GM12872 (cell line): ENCODE measurements around the gene ADAMTS12.

ENCODE experiments used
- TF ChIP-seq, protein P1 (sequence below): IDR thresholded peaks from 3 replicates; pipeline ENCODE4 v1.5.1; 2011; ENCODE audit warnings: low read depth, mild to moderate bottlenecking, low read length, moderate library complexity; ENCODE audit not compliant: insufficient read depth

ADAMTS12 gene

DNA sequence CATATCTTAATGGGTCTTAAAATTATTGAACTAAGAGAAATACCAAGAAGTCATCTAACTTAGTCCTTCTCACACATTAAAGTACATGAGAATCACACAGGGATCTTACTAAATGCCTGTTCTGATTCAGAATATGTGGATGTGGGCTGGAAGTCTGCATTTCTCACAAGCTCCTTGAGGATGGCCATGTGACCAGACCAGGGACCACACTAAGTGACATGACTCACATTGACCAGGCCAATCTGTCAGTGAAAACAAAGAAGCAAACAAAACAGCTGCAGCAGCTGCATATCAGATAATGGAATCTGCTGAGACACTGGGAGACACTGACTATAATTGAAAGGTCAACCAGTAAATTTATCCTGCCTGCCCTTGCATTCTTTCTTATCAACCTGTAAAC is 110.5 kb downstream of the ADAMTS12 start:
- TF ChIP-seq, protein P1, sequence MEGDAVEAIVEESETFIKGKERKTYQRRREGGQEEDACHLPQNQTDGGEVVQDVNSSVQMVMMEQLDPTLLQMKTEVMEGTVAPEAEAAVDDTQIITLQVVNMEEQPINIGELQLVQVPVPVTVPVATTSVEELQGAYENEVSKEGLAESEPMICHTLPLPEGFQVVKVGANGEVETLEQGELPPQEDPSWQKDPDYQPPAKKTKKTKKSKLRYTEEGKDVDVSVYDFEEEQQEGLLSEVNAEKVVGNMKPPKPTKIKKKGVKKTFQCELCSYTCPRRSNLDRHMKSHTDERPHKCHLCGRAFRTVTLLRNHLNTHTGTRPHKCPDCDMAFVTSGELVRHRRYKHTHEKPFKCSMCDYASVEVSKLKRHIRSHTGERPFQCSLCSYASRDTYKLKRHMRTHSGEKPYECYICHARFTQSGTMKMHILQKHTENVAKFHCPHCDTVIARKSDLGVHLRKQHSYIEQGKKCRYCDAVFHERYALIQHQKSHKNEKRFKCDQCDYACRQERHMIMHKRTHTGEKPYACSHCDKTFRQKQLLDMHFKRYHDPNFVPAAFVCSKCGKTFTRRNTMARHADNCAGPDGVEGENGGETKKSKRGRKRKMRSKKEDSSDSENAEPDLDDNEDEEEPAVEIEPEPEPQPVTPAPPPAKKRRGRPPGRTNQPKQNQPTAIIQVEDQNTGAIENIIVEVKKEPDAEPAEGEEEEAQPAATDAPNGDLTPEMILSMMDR: no peak

DNA sequence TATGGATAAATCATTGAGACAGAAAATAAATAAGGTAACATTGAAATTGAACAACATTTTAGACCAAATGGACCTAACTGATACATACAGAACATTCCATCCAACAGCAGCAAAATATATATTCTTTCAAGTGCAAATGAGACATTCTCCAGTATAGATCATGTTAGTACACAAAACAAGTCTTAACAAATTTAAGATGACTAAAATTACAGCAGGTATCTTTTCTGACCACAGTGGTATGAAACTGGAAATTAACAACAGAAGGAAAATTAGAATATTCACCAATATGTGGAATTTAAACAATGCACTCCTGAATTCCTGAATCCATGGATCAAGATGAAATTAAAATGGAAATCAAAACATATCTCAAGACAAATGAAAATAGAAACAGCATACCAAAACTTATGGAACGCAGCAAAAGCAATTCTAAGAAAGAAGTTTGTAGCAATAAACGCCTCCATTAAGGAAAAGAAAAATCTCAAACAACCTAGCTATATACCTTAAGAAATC is 115.6 kb downstream of the ADAMTS12 start:
- TF ChIP-seq, protein P1: no peak

- TF ChIP-seq, protein P1: no peak
Observed at GRCh38 chr5:33774341-33774740, 117.4 kb downstream of the ADAMTS12 start.

DNA sequence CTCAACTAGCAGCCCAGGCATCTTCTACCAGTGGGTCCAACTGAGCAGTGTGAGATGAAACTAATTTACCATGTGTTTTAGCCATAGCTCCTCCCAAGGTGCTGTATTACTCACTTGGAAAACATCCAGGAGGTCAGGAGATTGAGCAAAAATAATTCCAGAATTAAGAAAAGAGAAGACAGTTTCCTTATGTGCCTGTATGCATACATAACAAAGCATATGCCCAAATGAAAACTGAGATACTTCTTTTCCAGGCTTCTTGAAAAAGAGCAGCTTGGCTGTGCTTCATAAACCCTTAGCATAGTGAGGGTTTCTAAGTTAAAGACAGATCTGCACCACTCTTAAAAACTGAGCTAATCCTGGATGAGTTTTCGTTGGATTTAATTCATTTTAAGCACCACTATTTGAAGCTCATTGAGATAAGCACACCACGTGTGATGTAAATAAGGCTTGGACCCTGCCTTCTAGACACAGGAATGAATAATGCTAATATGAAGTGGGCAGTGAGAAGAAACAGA is 119.4 kb downstream of the ADAMTS12 start:
- TF ChIP-seq, protein P1: no peak

- TF ChIP-seq, protein P1: no peak
Observed at GRCh38 chr5:33769968-33770367, 121.8 kb downstream of the ADAMTS12 start.

- TF ChIP-seq, protein P1: no peak
Observed at GRCh38 chr5:33769196-33769595, 122.6 kb downstream of the ADAMTS12 start.

DNA sequence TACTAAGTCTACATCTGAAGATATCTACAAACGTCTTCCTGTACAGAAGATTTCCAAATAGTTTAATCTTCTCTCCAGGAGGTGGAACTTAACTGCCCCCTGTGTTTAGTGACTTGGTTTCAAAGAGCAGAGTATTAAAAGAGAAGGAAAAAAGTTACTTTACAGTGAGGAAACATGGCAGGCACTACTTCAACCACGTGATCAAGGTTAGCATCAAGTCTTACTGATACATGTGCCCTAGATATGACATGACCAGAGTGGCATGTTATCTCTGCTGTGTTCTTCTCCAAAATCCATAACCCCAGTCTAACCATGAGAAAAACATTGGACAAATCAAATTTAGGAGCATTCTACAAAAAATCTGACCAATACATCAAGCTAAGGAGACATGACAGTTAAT is 125.8 kb downstream of the ADAMTS12 start:
- TF ChIP-seq, protein P1: no peak
